K562 (cell line): Measurements from ENCODE around the gene SLC39A11. TPM values are rescaled to one million over a fixed set of nuclear protein-coding genes. Genes with fewer than 3 reads are reported as not detected.

Source experiments
- ATAC-seq: fragments of 200-7000 bp; cut with Tn5 transposase; 3 replicates; pipeline ENCODE4 v1.9.1; 2020; ENCODE audit warnings: moderate library complexity
- BruUV-seq: library from RNA; stranded (reverse); fragments of 400-500 nt; replicated peaks from 2 replicates; lab custom pipeline; 2021; lab: Mats Ljungman, UMichigan
- CTCF ChIA-PET: fragments of 300-600 bp; formaldehyde crosslinking; extraction: SDS; loops from one replicate; lab custom pipeline; 2021; ENCODE audit warnings: low intra/inter-chr PET ratio; lab: Yijun Ruan, JAX
- POLR2A ChIA-PET: fragments of 300-600, 350-650 bp; sonication (Branson Sonifier 250); formaldehyde crosslinking; extraction: SDS; loops from one replicate; lab custom pipeline; 2021; ENCODE audit warnings: antibody characterized with exemption, inconsistent platforms; lab: Yijun Ruan, JAX
- DNase-seq, 4 experiments: peaks; one replicate each; pipeline versions ENCODE4 v3.0.0 to v3.0.0-alpha.2; 2011 to 2018; ENCODE audit warnings: low spot score in 3 of 4, mixed read lengths in 3 of 4; ENCODE audit errors: extremely low read depth in 1 of 4
- FAIRE-seq: peaks from 2 replicates; lab custom pipeline; 2011; peaks lifted over from hg19 to GRCh38; lab: Jason Lieb, UNC
- H2AFZ ChIP-seq: 2 replicates; pipeline ENCODE4 v1.6.0; 2011; ENCODE audit warnings: low read depth, low read length, control low read depth, inconsistent platforms
- H3K27ac ChIP-seq: fragments of 200-600 bp; 3 replicates; pipeline ENCODE4 v1.8.0; 2011; ENCODE audit warnings: low read depth, mild to moderate bottlenecking, control low read depth, inconsistent platforms, low read length, moderate library complexity, mixed read lengths; ENCODE audit errors: extremely low read depth
- H3K27me3 ChIP-seq, 2 experiments: fragments of 300-600 bp in 1 of 2; 2 replicates in 1 of 2; 3 replicates in 1 of 2; pipeline versions ENCODE4 v1.6.0 to v1.8.0; 2011; ENCODE audit warnings: inconsistent platforms in 2 of 2, low read length in 2 of 2, mild to moderate bottlenecking in 1 of 2, mixed read lengths in 1 of 2, moderate library complexity in 1 of 2; ENCODE audit not compliant: control insufficient read depth in 2 of 2, insufficient read depth in 2 of 2
- H3K36me3 ChIP-seq: fragments of 300-600 bp; 3 replicates; pipeline ENCODE4 v1.8.0; 2011; ENCODE audit warnings: mild to moderate bottlenecking, low read length, inconsistent platforms; ENCODE audit not compliant: control insufficient read depth, insufficient read depth
- H3K4me1 ChIP-seq, 2 experiments: fragments of 200-600 bp in 1 of 2; replicated peaks in 1 of 2; 2 replicates in 1 of 2; 3 replicates in 1 of 2; pipeline versions ENCODE4 v1.5.1 to v1.8.0; 2011; ENCODE audit warnings: inconsistent platforms in 2 of 2, low read length in 2 of 2, mild to moderate bottlenecking in 1 of 2, mixed read lengths in 1 of 2, moderate library complexity in 1 of 2; ENCODE audit not compliant: control insufficient read depth in 2 of 2, insufficient read depth in 2 of 2
- H3K4me2 ChIP-seq: 2 replicates; pipeline ENCODE4 v1.6.1; 2011; ENCODE audit warnings: low read length, control low read depth, inconsistent platforms, mixed read lengths; ENCODE audit not compliant: insufficient read depth
- H3K4me3 ChIP-seq: fragments of 200-600 bp; sonication (generic), shearing (Covaris generic); 2 replicates; pipeline ENCODE4 v1.5.1; 2016; ENCODE audit warnings: control low read depth, inconsistent platforms
- H3K79me2 ChIP-seq: fragments of 200-600 bp; 3 replicates; pipeline ENCODE4 v1.8.0; 2011; ENCODE audit warnings: low read length, inconsistent platforms; ENCODE audit not compliant: control insufficient read depth, insufficient read depth
- H3K9ac ChIP-seq, 2 experiments: 2 replicates each; pipeline versions ENCODE4 v1.6.0 to v1.6.1; 2011; ENCODE audit warnings: low read depth in 2 of 2, low read length in 2 of 2, control low read depth in 1 of 2, inconsistent platforms in 1 of 2, mild to moderate bottlenecking in 1 of 2, mixed read lengths in 1 of 2; ENCODE audit not compliant: insufficient read depth in 1 of 2
- H3K9me1 ChIP-seq: one replicate; pipeline ENCODE4 v1.6.0; 2011; ENCODE audit warnings: inconsistent platforms, mild to moderate bottlenecking, low read length, moderate library complexity; ENCODE audit not compliant: control insufficient read depth, insufficient read depth
- H3K9me3 ChIP-seq: replicated peaks from 2 replicates; pipeline ENCODE4 v1.5.1; 2011; ENCODE audit warnings: low read depth, low read length, inconsistent platforms; ENCODE audit not compliant: control insufficient read depth, insufficient read depth
- H4K20me1 ChIP-seq: replicated peaks from 2 replicates; pipeline ENCODE4 v1.6.1; 2011; ENCODE audit warnings: low read length, inconsistent platforms, mixed read lengths; ENCODE audit not compliant: control insufficient read depth, insufficient read depth
- CHD4 ChIP-seq: fragments of 200-600 bp; sonication (generic); IDR thresholded peaks from 3 replicates; pipeline ENCODE4 v1.6.1; 2012; ENCODE audit warnings: low read depth, mild to moderate bottlenecking, mixed read lengths, low read length, inconsistent platforms; ENCODE audit not compliant: insufficient read depth, insufficient replicate concordance, poor library complexity, severe bottlenecking
- HCFC1 ChIP-seq: IDR thresholded peaks from 2 replicates; pipeline ENCODE4 v1.6.1; 2012; ENCODE audit warnings: low read depth, low read length, improper control_type of control experiment
- OTX1 ChIP-seq: fragments of 450-650 bp; formaldehyde crosslinking; IDR thresholded peaks from 2 replicates; pipeline ENCODE4 v1.4.0; 2022; ENCODE audit warnings: mild to moderate bottlenecking
- RB1 ChIP-seq: fragments of 450-650 bp; IDR thresholded peaks from 2 replicates; pipeline ENCODE4 v1.6.1; 2017; ENCODE audit warnings: low read depth, mild to moderate bottlenecking
- TAL1 ChIP-seq: fragments of 450-650 bp; IDR thresholded peaks from 2 replicates; pipeline ENCODE4 v1.6.1; 2016; ENCODE audit warnings: mild to moderate bottlenecking
- ZNF583 ChIP-seq: fragments of 250-450 bp; sonication (Bioruptor Pico); IDR thresholded peaks from 2 replicates; pipeline ENCODE4 v1.4.0; 2020
- WGBS: fragments of 100-300 bp; shearing (Covaris generic); methylation state at CpG from one replicate; pipeline ENCODE4 v1.1.6; 2016; ENCODE audit warnings: low coverage, mixed read lengths; ENCODE audit not compliant: insufficient coverage; ENCODE audit errors: missing lambda C conversion rate; 5-methylcytosine and 5-hydroxymethylcytosine counted together
- in situ Hi-C: fragments of 300-500 bp; cut with MboI; formaldehyde crosslinking; loops from 4 replicates; pipeline ENCODE4 v1.15.0; 2018; ENCODE audit warnings: inconsistent platforms, mixed read lengths
- intact Hi-C: fragments of 100-400 bp; cut with micrococcal nuclease; formaldehyde crosslinking; loops from 2 replicates; pipeline ENCODE4 v1.14.2; 2022
- polyA plus RNA-seq, 8 experiments: library from polyadenylated mRNA; depleted of rRNA in 4 of 8; stranded (reverse) in 5 of 8; unstranded in 3 of 8; fragments of >200 nt; fragmentation: Nextera tagmentation in 2 of 8; fragmentation: Illumina TruSeq in 1 of 8; extraction: Ambion mirVana in 2 of 8; extraction: Trizol in 1 of 8; gene quantifications; 2 replicates each; pipeline versions ENCODE4 v1.2.1 to v1.2.3, GENCODE V29; 2011 to 2014; ENCODE audit warnings: inconsistent platforms in 1 of 8, missing spikeins in 1 of 8
- total RNA-seq, 7 experiments: library from RNA; depleted of rRNA in 6 of 7; stranded (reverse); fragments of >200 nt in 6 of 7; fragmentation: Illumina TruSeq in 2 of 7; extraction: Trizol in 2 of 7; gene quantifications; 2 replicates each; pipeline versions ENCODE4 v1.2.1 to v1.2.3, GENCODE V29; 2011 to 2021; ENCODE audit warnings: low replicate concordance in 1 of 7
- TF ChIP-seq, protein P1 (sequence below): fragments of 450-650 bp; IDR thresholded peaks from 2 replicates; pipeline ENCODE4 v1.6.1; 2017; ENCODE audit warnings: mild to moderate bottlenecking, moderate library complexity
- TF ChIP-seq, protein P2 (sequence below): sonication (generic); formaldehyde crosslinking; IDR thresholded peaks from 2 replicates; pipeline ENCODE4 v1.8.0; 2022; ENCODE audit warnings: missing genetic modification reagents, mild to moderate bottlenecking, borderline replicate concordance

SLC39A11 gene
- total and polyA plus RNA-seq, 9 of the 15 experiments (the other 6 are each of a cell fraction or from before 2014, with no cell fraction given) = 10.5 to 26.4 (median 13.4) TPM

DNA sequence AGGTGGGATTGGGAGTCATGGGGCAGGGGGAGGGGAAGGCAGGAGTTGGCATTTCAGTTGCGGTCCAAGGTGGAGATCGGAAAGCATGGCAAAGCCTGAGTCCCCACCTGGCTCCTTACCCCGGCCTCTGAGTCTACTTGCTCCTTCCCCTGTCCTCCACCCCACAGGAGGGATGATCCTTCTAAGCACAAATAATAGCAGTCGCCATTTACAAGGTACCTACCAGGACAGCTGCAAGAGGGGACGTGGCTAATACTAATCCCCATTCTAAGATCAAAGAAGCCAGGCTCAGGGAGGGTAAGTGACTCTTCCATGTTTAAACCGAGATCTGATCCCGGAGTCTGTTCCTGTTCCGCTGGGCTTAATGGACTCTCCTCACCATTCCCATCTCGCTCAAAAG, 396.3 kb downstream of the SLC39A11 start:
- no peaks in the 10 kb centered on the region for H3K36me3 ChIP-seq
- H3K27me3 ChIP-seq = no peaks in the 10 kb centered on the region; a peak in 1 of 5 replicates
- H3K79me2 ChIP-seq = no peaks in the 10 kb centered on the region
- no peak for ATAC-seq
- in situ Hi-C loops (no loop called here), intact Hi-C loops (no loop called here)
- no peak for DNase-seq
- H2AFZ ChIP-seq = no peak overlapping the region
- no TSS peak for BruUV-seq
- H3K9me3 ChIP-seq = no peaks in the 10 kb centered on the region
- POLR2A ChIA-PET = no interaction called here
- CTCF ChIA-PET = no interaction called here
- no peak overlapping the region for H3K4me2 ChIP-seq
- H3K4me3 ChIP-seq = no peak overlapping the region
- no peak for TF ChIP-seq RB1
- FAIRE-seq = no peak
- H3K9ac ChIP-seq = no peak overlapping the region
- no peak overlapping the region for H3K27ac ChIP-seq
- H3K9me1 ChIP-seq = no peaks in the 10 kb centered on the region
- H4K20me1 ChIP-seq = no peaks in the 10 kb centered on the region
- WGBS = 38% methylated on average over 9 of the region's 9 CpGs
- H3K4me1 ChIP-seq = no peaks in the 10 kb centered on the region

DNA sequence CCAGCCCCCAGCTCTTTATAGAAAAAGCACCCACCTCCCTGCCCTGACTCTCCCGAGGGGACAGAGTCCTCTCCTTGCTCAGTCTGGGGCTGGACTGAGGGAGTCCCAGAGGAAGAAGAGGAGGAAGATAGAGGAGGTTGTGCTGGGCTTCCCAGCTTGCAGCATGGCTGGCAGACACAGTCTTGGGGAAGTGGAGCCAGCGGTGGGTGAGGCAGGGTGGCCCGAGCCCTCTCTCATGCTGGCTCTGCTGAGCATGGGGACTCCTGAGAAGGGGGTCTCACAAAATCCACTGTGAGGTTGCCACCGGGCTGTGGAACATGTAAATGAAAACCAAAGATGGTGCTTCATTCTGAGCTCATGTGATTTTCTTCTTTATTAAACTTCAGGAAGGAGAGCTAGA, 398.5 kb downstream of the SLC39A11 start:
- H2AFZ ChIP-seq = no peak overlapping the region
- no peak for FAIRE-seq
- H3K27ac ChIP-seq = no peak overlapping the region
- no peak overlapping the region for H3K4me2 ChIP-seq
- no peaks in the 10 kb centered on the region for H3K4me1 ChIP-seq
- CTCF ChIA-PET = no interaction called here
- BruUV-seq = no TSS peak
- H3K27me3 ChIP-seq = no peaks in the 10 kb centered on the region
- WGBS = 7% methylated on average over 4 of the region's 4 CpGs
- TF ChIP-seq TAL1 (no peak), CHD4 (no peak), ZNF583 (CRISPR knock-in tag) (no peak), HCFC1 (no peak), OTX1 (CRISPR knock-in tag) (no peak)
- TF ChIP-seq, protein P1, sequence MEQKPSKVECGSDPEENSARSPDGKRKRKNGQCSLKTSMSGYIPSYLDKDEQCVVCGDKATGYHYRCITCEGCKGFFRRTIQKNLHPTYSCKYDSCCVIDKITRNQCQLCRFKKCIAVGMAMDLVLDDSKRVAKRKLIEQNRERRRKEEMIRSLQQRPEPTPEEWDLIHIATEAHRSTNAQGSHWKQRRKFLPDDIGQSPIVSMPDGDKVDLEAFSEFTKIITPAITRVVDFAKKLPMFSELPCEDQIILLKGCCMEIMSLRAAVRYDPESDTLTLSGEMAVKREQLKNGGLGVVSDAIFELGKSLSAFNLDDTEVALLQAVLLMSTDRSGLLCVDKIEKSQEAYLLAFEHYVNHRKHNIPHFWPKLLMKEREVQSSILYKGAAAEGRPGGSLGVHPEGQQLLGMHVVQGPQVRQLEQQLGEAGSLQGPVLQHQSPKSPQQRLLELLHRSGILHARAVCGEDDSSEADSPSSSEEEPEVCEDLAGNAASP = no peak
- TF ChIP-seq, protein P2, sequence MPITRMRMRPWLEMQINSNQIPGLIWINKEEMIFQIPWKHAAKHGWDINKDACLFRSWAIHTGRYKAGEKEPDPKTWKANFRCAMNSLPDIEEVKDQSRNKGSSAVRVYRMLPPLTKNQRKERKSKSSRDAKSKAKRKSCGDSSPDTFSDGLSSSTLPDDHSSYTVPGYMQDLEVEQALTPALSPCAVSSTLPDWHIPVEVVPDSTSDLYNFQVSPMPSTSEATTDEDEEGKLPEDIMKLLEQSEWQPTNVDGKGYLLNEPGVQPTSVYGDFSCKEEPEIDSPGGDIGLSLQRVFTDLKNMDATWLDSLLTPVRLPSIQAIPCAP (CRISPR knock-in tag) = no peak
- TF ChIP-seq, all 486 proteins: peak for 0
- ATAC-seq (no peak), DNase-seq (no peak)
- no peaks in the 10 kb centered on the region for H3K36me3 ChIP-seq
- POLR2A ChIA-PET = no interaction called here
- no peaks in the 10 kb centered on the region for H3K79me2 ChIP-seq
- no peaks in the 10 kb centered on the region for H3K9me1 ChIP-seq
- H4K20me1 ChIP-seq = no peaks in the 10 kb centered on the region
- in situ Hi-C loops (no loop called here), intact Hi-C loops (no loop called here)
- H3K4me3 ChIP-seq = no peak overlapping the region
- H3K9ac ChIP-seq = no peak overlapping the region
- no peaks in the 10 kb centered on the region for H3K9me3 ChIP-seq
